ENCODE data around the gene SLC49A3. TPM values are rescaled to one million over a fixed set of nuclear protein-coding genes. Genes with fewer than 3 reads are reported as not detected.
"Not testable (repeated sequence)": the region's sequence is repeated elsewhere in the genome, so short reads cannot be mapped to it uniquely, and the experiment has no call there.

Gene SLC49A3
- total RNA-seq, 1 experiment from 2014 or later, result not detected

DNA sequence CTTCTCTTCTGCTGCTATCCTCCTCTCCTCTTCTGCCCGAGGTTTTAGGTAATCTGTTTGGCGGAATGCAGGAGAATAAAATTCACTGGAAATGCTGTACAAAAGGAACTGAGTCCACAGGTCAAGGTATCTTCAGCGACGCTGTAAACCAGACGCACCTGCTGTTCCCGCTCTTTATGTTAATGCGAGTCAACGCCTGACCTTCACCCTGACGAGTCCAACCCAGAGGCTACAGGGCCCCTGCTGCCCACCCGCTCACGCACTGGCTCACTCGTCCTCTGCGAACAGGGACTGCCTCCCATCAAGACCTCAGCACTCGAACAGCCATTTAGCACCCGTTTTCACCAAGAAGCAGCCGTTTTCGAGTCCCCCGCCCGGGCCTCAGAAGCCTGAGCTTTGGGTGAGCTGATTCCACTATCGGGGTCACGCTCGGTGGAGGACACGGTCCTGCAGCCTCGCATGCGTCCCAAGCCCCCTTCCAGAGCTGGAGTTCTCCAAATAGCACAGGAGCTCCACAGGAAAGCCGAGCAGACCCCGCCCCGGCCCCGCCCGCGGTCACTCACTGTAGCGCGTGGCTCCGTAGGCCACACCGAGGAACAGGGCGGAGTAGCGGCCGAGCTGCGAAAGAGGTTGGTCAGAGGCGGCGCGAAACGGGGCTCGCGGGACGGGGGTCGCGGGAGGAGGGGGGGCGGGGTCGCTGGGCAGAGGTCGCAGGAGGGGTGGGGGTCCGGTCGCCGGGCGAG is 15.4 kb downstream of the SLC49A3 start:
- DNase-seq (no peak), ATAC-seq (peak; percentile 31)
- Histone ChIP-seq H3K9ac (ENCODE audit: low read length) (peak overlapping the region; percentile 86), H3F3A (ENCODE audit: low read length, unreplicated experiment) (no peaks in the 10 kb centered on the region), H3K4me3 (ENCODE audit: low read length) (peak overlapping the region; percentile 96), H3K27ac (ENCODE audit: low read length) (peak overlapping the region; percentile 26; the same call in 1 of the 2 replicates), H3K9me3 (ENCODE audit: low read length) (no peaks in the 10 kb centered on the region), H2AFZ (ENCODE audit: low read length) (no peak overlapping the region), H3K9me2 (replicated peaks; ENCODE audit: low read length) (no peaks in the 10 kb centered on the region), H3K27me3 (ENCODE audit: low read length) (no peaks in the 10 kb centered on the region), H4K20me1 (ENCODE audit: low read length) (no peaks in the 10 kb centered on the region), H3K36me3 (ENCODE audit: low read depth, low read length) (peaks cover 13% of the 10 kb centered on the region), H3K4me2 (ENCODE audit: low read length) (peak overlapping the region; percentile 98), H3K4me1 (ENCODE audit: insufficient read depth, low read length) (peaks cover 25% of the 10 kb centered on the region), H3K79me2 (ENCODE audit: low read length) (peaks cover 20% of the 10 kb centered on the region)
- no TSS peak for BruUV-seq (replicated peaks)
- CTCF ChIA-PET, result interaction anchor here (1.0 kb wide), 1 partner anchor 71 kb away, joined by 5 read pairs; no protein-coding TSS in a partner anchor
- TF ChIP-seq EZH2 (IDR thresholded peaks at IDR 0.05; ENCODE audit: low read length, unreplicated experiment), result no peak
- TF ChIP-seq, protein P1, sequence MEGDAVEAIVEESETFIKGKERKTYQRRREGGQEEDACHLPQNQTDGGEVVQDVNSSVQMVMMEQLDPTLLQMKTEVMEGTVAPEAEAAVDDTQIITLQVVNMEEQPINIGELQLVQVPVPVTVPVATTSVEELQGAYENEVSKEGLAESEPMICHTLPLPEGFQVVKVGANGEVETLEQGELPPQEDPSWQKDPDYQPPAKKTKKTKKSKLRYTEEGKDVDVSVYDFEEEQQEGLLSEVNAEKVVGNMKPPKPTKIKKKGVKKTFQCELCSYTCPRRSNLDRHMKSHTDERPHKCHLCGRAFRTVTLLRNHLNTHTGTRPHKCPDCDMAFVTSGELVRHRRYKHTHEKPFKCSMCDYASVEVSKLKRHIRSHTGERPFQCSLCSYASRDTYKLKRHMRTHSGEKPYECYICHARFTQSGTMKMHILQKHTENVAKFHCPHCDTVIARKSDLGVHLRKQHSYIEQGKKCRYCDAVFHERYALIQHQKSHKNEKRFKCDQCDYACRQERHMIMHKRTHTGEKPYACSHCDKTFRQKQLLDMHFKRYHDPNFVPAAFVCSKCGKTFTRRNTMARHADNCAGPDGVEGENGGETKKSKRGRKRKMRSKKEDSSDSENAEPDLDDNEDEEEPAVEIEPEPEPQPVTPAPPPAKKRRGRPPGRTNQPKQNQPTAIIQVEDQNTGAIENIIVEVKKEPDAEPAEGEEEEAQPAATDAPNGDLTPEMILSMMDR (conservative IDR thresholded peaks at IDR 0.05; ENCODE audit: low read depth, low read length), result no peak
- TF ChIP-seq EZH2phosphoT487 (IDR thresholded peaks at IDR 0.05; ENCODE audit: borderline replicate concordance, low read length), result no peak
- POLR2A ChIA-PET (ENCODE audit: unreplicated experiment), result interaction anchor here (0.6 kb wide), 1 partner anchor 257 kb away, joined by 5 read pairs; no protein-coding TSS in a partner anchor
- intact Hi-C loops (cut with micrococcal nuclease), result no loop called here

DNA sequence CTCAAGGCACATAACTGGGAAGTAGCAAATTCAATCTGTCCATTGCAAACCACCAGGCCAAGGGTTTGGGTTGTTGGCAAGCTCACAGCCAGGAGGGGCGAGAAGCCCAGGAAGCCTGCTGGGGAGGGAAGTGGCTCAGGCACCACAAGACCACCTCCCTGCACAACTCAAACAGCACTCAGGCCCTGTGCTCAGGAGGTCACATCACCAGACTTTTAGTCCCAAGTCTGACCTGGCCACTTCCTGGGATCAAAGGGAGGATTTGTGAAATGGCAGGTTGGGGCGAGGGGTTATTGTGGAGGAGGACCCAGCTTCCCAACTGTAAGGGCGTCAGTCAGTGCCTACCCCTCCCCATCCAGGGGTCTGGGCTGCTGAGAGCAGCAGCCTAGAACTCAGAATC is 17.2 kb downstream of the SLC49A3 start:
- no peak overlapping the region for H3K4me3 ChIP-seq (ENCODE audit: low read length)
- H3K4me1 ChIP-seq (ENCODE audit: insufficient read depth, low read length), result peaks cover 14% of the 10 kb centered on the region
- ChIA-PET CTCF (no interaction called here), POLR2A (ENCODE audit: unreplicated experiment) (no interaction called here)
- H3K9ac ChIP-seq (ENCODE audit: low read length), result no peak overlapping the region
- no peaks in the 10 kb centered on the region for H4K20me1 ChIP-seq (ENCODE audit: low read length)
- H3K36me3 ChIP-seq (ENCODE audit: low read depth, low read length), result peaks cover 13% of the 10 kb centered on the region
- no TSS peak for BruUV-seq (replicated peaks)
- no peaks in the 10 kb centered on the region for H3K27me3 ChIP-seq (ENCODE audit: low read length)
- no peaks in the 10 kb centered on the region for H3F3A ChIP-seq (ENCODE audit: low read length, unreplicated experiment)
- H3K9me3 ChIP-seq (ENCODE audit: low read length), result no peaks in the 10 kb centered on the region
- no peak for ATAC-seq
- peaks cover 20% of the 10 kb centered on the region for H3K79me2 ChIP-seq (ENCODE audit: low read length)
- no peak overlapping the region for H2AFZ ChIP-seq (ENCODE audit: low read length)
- no peak overlapping the region for H3K4me2 ChIP-seq (ENCODE audit: low read length)
- intact Hi-C loops (cut with micrococcal nuclease), result no loop called here
- no peak for DNase-seq
- no peak overlapping the region for H3K27ac ChIP-seq (ENCODE audit: low read length)
- no peaks in the 10 kb centered on the region for H3K9me2 ChIP-seq (replicated peaks; ENCODE audit: low read length)
- no peak for TF ChIP-seq EZH2 (IDR thresholded peaks at IDR 0.05; ENCODE audit: low read length, unreplicated experiment)
- TF ChIP-seq, protein P1 (conservative IDR thresholded peaks at IDR 0.05; ENCODE audit: low read depth, low read length), result no peak
- TF ChIP-seq EZH2phosphoT487 (IDR thresholded peaks at IDR 0.05; ENCODE audit: borderline replicate concordance, low read length), result no peak

- H3K4me3 ChIP-seq (ENCODE audit: low read length); H3F3A ChIP-seq (ENCODE audit: low read length, unreplicated experiment); H3K27me3 ChIP-seq (ENCODE audit: low read length); H3K9ac ChIP-seq (ENCODE audit: low read length); BruUV-seq (replicated peaks); CTCF ChIA-PET; POLR2A ChIA-PET (ENCODE audit: unreplicated experiment); H4K20me1 ChIP-seq (ENCODE audit: low read length); H2AFZ ChIP-seq (ENCODE audit: low read length); H3K4me2 ChIP-seq (ENCODE audit: low read length); H3K4me1 ChIP-seq (ENCODE audit: insufficient read depth, low read length); ATAC-seq; DNase-seq; H3K9me2 ChIP-seq (replicated peaks; ENCODE audit: low read length); H3K27ac ChIP-seq (ENCODE audit: low read length); H3K9me3 ChIP-seq (ENCODE audit: low read length); intact Hi-C loops (cut with micrococcal nuclease): not testable (repeated sequence)
- peaks cover 13% of the 10 kb centered on the region for H3K36me3 ChIP-seq (ENCODE audit: low read depth, low read length)
- H3K79me2 ChIP-seq (ENCODE audit: low read length), result peaks cover 16% of the 10 kb centered on the region
Observed at GRCh38 chr4:669806-670559, 19.0 kb downstream of the SLC49A3 start.

- DNase-seq; H3K4me3 ChIP-seq (ENCODE audit: low read length); H3F3A ChIP-seq (ENCODE audit: low read length, unreplicated experiment); H2AFZ ChIP-seq (ENCODE audit: low read length); CTCF ChIA-PET; H3K27ac ChIP-seq (ENCODE audit: low read length); H3K4me1 ChIP-seq (ENCODE audit: insufficient read depth, low read length); H3K9ac ChIP-seq (ENCODE audit: low read length); BruUV-seq (replicated peaks); H4K20me1 ChIP-seq (ENCODE audit: low read length); H3K27me3 ChIP-seq (ENCODE audit: low read length); H3K4me2 ChIP-seq (ENCODE audit: low read length); H3K79me2 ChIP-seq (ENCODE audit: low read length); intact Hi-C loops (cut with micrococcal nuclease); H3K9me2 ChIP-seq (replicated peaks; ENCODE audit: low read length); ATAC-seq; POLR2A ChIA-PET (ENCODE audit: unreplicated experiment); H3K9me3 ChIP-seq (ENCODE audit: low read length): not testable (repeated sequence)
- H3K36me3 ChIP-seq (ENCODE audit: low read depth, low read length), result peaks cover 13% of the 10 kb centered on the region
Observed at GRCh38 chr4:668219-668618, 20.7 kb downstream of the SLC49A3 start.
